CD14-positive monocyte (primary cell): ENCODE data around the gene LKAAEAR1. TPM values are rescaled to one million over a fixed set of nuclear protein-coding genes. Genes with fewer than 3 reads are reported as not detected.
"Not testable (repeated sequence)": the region's sequence is repeated elsewhere in the genome, so short reads cannot be mapped to it uniquely, and the experiment has no call there.

ENCODE experiments used
- DNase-seq, 3 donors: peaks; one replicate each; pipeline ENCODE4 v3.0.0-alpha.2; 2011 to 2022
- H2AFZ ChIP-seq: 2 replicates; pipeline ENCODE4 v1.6.0; 2012; ENCODE audit warnings: mild to moderate bottlenecking, low read depth, low read length, inconsistent platforms; ENCODE audit not compliant: insufficient read depth, poor library complexity, severe bottlenecking
- H3K27ac ChIP-seq, 2 donors: 1 replicate in 1 of 2; 2 replicates in 1 of 2; pipeline ENCODE4 v1.5.1; 2012 to 2013; ENCODE audit warnings: low read length in 2 of 2, control low read depth in 1 of 2, inconsistent platforms in 1 of 2, low read depth in 1 of 2, mild to moderate bottlenecking in 1 of 2
- H3K27me3 ChIP-seq, 2 donors: one replicate each; pipeline versions ENCODE4 v1.6.0 to v1.6.1; 2011 to 2013; ENCODE audit warnings: low read length in 2 of 2; ENCODE audit not compliant: control insufficient read depth in 2 of 2, insufficient read depth in 2 of 2
- H3K36me3 ChIP-seq, 2 donors: replicated peaks in 1 of 2; 1 replicate in 1 of 2; 2 replicates in 1 of 2; pipeline versions ENCODE4 v1.5.1 to v1.6.1; 2012 to 2013; ENCODE audit warnings: low read length in 2 of 2, control low read depth in 1 of 2, inconsistent platforms in 1 of 2, mild to moderate bottlenecking in 1 of 2; ENCODE audit not compliant: insufficient read depth in 2 of 2, control insufficient read depth in 1 of 2
- H3K4me1 ChIP-seq, 2 donors: 1 replicate in 1 of 2; 2 replicates in 1 of 2; pipeline versions ENCODE4 v1.5.1 to v1.6.1; 2012 to 2013; ENCODE audit warnings: low read length in 2 of 2, control low read depth in 1 of 2, inconsistent platforms in 1 of 2, mild to moderate bottlenecking in 1 of 2, moderate library complexity in 1 of 2; ENCODE audit not compliant: insufficient read depth in 2 of 2, control insufficient read depth in 1 of 2
- H3K4me2 ChIP-seq: replicated peaks from 2 replicates; pipeline ENCODE3; 2012; ENCODE audit warnings: low read length, moderate library complexity, mild to moderate bottlenecking; ENCODE audit not compliant: poor library complexity, severe bottlenecking; ENCODE audit errors: extremely low read depth
- H3K4me3 ChIP-seq, 3 experiments: fragments of 200-600 bp in 1 of 3; sonication (generic) in 1 of 3; replicated peaks in 1 of 3; 1 replicate in 2 of 3; 2 replicates in 1 of 3; pipeline ENCODE4 v1.5.1; 2011 to 2013; ENCODE audit warnings: low read length in 3 of 3, mild to moderate bottlenecking in 3 of 3, control low read depth in 2 of 3, low read depth in 2 of 3, inconsistent platforms in 1 of 3, moderate library complexity in 1 of 3
- H3K79me2 ChIP-seq: 2 replicates; pipeline ENCODE4 v1.6.0; 2012; ENCODE audit warnings: mild to moderate bottlenecking, control low read depth, inconsistent platforms, low read length, moderate library complexity; ENCODE audit not compliant: insufficient read depth
- H3K9ac ChIP-seq: 2 replicates; pipeline ENCODE4 v1.6.0; 2017; ENCODE audit warnings: low read length, mild to moderate bottlenecking; ENCODE audit not compliant: insufficient read depth, poor library complexity, severe bottlenecking
- H3K9me3 ChIP-seq, 2 donors: replicated peaks in 1 of 2; 1 replicate in 1 of 2; 2 replicates in 1 of 2; pipeline versions ENCODE4 v1.5.1 to v1.6.1; 2012 to 2013; ENCODE audit warnings: low read length in 2 of 2, control low read depth in 1 of 2; ENCODE audit not compliant: control insufficient read depth in 1 of 2, insufficient read depth in 1 of 2
- H4K20me1 ChIP-seq: 2 replicates; pipeline ENCODE4 v1.6.0; 2012; ENCODE audit warnings: mild to moderate bottlenecking, low read length, control low read depth, moderate library complexity; ENCODE audit not compliant: insufficient read depth
- H3K27ac Mint-ChIP-seq, 7 donors: one replicate each; pipeline ENCODE4 v1.8.0; 2020; ENCODE audit warnings: mild to moderate bottlenecking in 7 of 7, mixed read lengths in 7 of 7, moderate library complexity in 6 of 7, inconsistent platforms in 2 of 7
- H3K27me3 Mint-ChIP-seq, 3 donors: one replicate each; pipeline ENCODE4 v1.8.0; 2021 to 2022; ENCODE audit warnings: low read depth in 3 of 3, mild to moderate bottlenecking in 3 of 3, mixed read lengths in 3 of 3, moderate library complexity in 3 of 3, inconsistent platforms in 1 of 3
- H3K36me3 Mint-ChIP-seq, 2 donors: one replicate each; pipeline ENCODE4 v1.8.0; 2020; ENCODE audit warnings: mixed read lengths in 2 of 2, inconsistent platforms in 1 of 2, mild to moderate bottlenecking in 1 of 2
- H3K4me1 Mint-ChIP-seq: one replicate; pipeline ENCODE4 v1.8.0; 2020; ENCODE audit warnings: mild to moderate bottlenecking, mixed read lengths
- H3K4me3 Mint-ChIP-seq, 2 donors: one replicate each; pipeline ENCODE4 v1.8.0; 2020; ENCODE audit warnings: mild to moderate bottlenecking in 2 of 2, mixed read lengths in 2 of 2, moderate library complexity in 1 of 2
- H3K9me3 Mint-ChIP-seq, 7 donors: one replicate each; pipeline ENCODE4 v1.8.0; 2020 to 2022; ENCODE audit warnings: mixed read lengths in 7 of 7, mild to moderate bottlenecking in 6 of 7, moderate library complexity in 6 of 7, inconsistent platforms in 2 of 7
- whole genome bisulfite sequencing: methylation state at CpG from one replicate; pipeline ENCODE4 v1.1.5; 2013; ENCODE audit warnings: missing lambda C conversion rate; ENCODE audit not compliant: insufficient coverage; 5-methylcytosine and 5-hydroxymethylcytosine counted together
- intact Hi-C, 2 donors: fragments of 100-400 bp; cut with micrococcal nuclease; formaldehyde crosslinking; loops; one replicate each; pipeline versions ENCODE4 v1.15.0 to v1.15.1; 2023
- polyA plus RNA-seq, 3 donors: library from polyadenylated mRNA; depleted of rRNA in 1 of 3; unstranded in 2 of 3; stranded (reverse) in 1 of 3; fragments of 300-500 nt in 2 of 3; fragments of >200 nt in 1 of 3; fragmentation: Illumina TruSeq in 2 of 3; gene quantifications; 1 replicate in 2 of 3; 2 replicates in 1 of 3; pipeline ENCODE4 v1.2.3, GENCODE V29; 2012 to 2021
- TF ChIP-seq, protein P1 (sequence below): fragments of 200-600 bp; IDR thresholded peaks from one replicate; pipeline ENCODE4 v1.8.0; 2022; ENCODE audit warnings: antibody characterized with exemption, mild to moderate bottlenecking

LKAAEAR1 gene
- polyA plus RNA-seq, 3 donors: 0.61 to 0.86 (median 0.64) TPM

DNA sequence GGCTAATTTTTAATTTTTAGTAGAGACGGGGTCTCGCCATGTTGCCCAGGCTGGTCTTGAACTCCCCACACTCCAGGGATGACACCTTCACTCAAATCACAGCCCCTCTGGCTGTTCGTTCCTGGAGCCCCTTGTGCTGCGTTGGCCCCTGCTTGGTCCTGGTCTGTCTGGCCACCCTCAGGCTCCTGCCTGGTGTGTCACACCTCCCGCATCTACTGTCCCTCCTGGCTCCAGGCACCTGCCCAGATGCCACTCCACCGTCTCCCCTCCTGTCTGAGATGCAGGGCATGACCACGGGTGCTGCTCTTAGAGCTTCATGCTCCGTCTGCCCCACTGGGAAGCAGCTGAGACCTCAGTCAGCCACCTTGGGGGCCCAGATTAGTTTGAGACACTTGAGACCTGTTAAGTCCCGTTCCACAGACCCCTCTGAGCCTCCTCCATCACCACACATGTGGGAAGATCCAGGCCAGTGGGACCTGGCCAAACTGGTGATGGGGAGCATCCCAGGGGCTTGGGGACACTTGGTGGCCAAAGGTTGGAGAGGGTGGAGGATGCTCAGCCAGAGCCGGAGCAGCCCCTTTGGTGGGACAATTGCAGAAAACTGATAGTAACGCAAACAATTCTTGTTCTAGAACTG, 45.1 kb upstream of the LKAAEAR1 start:
- DNase-seq: no peak
- peaks cover 0 to 3% (median 0%) of the 10 kb centered on the region in 7 donors for H3K9me3 Mint-ChIP-seq
- no peaks in the 10 kb centered on the region for H3K9me3 ChIP-seq
- no peak overlapping the region for H3K27ac Mint-ChIP-seq
- intact Hi-C loops: no loop called here
- no peak overlapping the region for H3K4me2 ChIP-seq
- 96% methylated on average over 10 of the region's 11 CpGs for WGBS
- H3K9ac ChIP-seq: no peak overlapping the region
- no peak overlapping the region for H3K4me3 ChIP-seq
- peaks cover 9 to 17% (median 14%) of the 10 kb centered on the region in 3 donors for H3K27me3 Mint-ChIP-seq
- H3K27me3 ChIP-seq: no peaks in the 10 kb centered on the region
- no peaks in the 10 kb centered on the region for H3K4me1 ChIP-seq
- H2AFZ ChIP-seq: no peak overlapping the region
- TF ChIP-seq, protein P1, sequence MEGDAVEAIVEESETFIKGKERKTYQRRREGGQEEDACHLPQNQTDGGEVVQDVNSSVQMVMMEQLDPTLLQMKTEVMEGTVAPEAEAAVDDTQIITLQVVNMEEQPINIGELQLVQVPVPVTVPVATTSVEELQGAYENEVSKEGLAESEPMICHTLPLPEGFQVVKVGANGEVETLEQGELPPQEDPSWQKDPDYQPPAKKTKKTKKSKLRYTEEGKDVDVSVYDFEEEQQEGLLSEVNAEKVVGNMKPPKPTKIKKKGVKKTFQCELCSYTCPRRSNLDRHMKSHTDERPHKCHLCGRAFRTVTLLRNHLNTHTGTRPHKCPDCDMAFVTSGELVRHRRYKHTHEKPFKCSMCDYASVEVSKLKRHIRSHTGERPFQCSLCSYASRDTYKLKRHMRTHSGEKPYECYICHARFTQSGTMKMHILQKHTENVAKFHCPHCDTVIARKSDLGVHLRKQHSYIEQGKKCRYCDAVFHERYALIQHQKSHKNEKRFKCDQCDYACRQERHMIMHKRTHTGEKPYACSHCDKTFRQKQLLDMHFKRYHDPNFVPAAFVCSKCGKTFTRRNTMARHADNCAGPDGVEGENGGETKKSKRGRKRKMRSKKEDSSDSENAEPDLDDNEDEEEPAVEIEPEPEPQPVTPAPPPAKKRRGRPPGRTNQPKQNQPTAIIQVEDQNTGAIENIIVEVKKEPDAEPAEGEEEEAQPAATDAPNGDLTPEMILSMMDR: no peak
- no peaks in the 10 kb centered on the region for H3K4me1 Mint-ChIP-seq
- no peaks in the 10 kb centered on the region for H3K79me2 ChIP-seq
- no peaks in the 10 kb centered on the region for H3K36me3 Mint-ChIP-seq
- no peak overlapping the region for H3K4me3 Mint-ChIP-seq
- H3K27ac ChIP-seq: no peak overlapping the region
- H3K36me3 ChIP-seq: no peaks in the 10 kb centered on the region
- H4K20me1 ChIP-seq: no peaks in the 10 kb centered on the region

DNA sequence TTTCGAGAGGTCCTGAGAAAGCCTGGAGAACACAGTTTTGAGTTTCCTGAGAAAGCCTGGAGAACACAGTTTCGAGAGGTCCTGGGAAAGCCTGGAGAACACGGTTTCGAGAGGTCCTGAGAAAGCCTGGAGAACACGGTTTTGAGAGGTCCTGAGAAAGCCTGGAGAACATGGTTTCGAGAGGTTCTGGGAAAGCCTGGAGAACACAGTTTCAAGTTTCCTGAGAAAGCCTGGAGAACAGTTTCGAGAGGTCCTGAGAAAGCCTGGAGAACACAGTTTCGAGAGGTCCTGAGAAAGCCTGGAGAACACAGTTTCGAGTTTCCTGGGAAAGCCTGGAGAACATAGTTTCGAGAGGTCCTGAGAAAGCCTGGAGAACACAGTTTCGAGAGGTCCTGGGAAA, 39.3 kb upstream of the LKAAEAR1 start:
- intact Hi-C loops: loop anchor here in 1 of 2 donors (5.0 kb wide), 1 partner anchor 41 kb away; the partner anchor contains the start of genes LKAAEAR1 and OPRL1
- H3K27ac Mint-ChIP-seq, DNase-seq, H3K9me3 ChIP-seq, H3K4me3 ChIP-seq, H3K27me3 ChIP-seq, H2AFZ ChIP-seq, H3K27ac ChIP-seq, H3K36me3 ChIP-seq, H3K4me3 Mint-ChIP-seq, H3K79me2 ChIP-seq, H3K36me3 Mint-ChIP-seq, H3K4me1 ChIP-seq, H4K20me1 ChIP-seq, H3K4me2 ChIP-seq, H3K4me1 Mint-ChIP-seq, H3K9me3 Mint-ChIP-seq, H3K9ac ChIP-seq: not testable (repeated sequence)
- 94% methylated on average over 11 of the region's 11 CpGs for WGBS
- H3K27me3 Mint-ChIP-seq: peaks cover 14 to 34% (median 23%) of the 10 kb centered on the region in 3 donors

DNA sequence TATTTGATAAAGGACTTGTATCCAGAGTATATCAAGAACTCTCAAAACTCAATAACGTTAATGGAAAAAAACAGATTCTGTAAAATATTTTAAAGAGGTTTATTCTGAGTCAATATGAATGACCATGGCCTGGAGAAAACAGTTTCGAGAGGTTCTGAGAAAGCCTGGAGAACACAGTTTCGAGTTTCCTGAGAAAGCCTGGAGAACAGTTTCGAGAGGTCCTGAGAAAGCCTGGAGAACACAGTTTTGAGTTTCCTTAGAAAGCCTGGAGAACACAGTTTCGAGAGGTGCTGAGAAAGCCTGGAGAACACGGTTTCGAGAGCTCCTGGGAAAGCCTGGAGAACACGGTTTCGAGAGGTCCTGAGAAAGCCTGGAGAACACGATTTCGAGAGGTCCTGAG, 38.7 kb upstream of the LKAAEAR1 start:
- not testable (repeated sequence) for H3K4me1 Mint-ChIP-seq, DNase-seq, H3K27ac Mint-ChIP-seq, H2AFZ ChIP-seq, H3K79me2 ChIP-seq, H3K4me2 ChIP-seq, H3K36me3 ChIP-seq, H3K9me3 ChIP-seq, H3K27ac ChIP-seq, H3K27me3 ChIP-seq, H4K20me1 ChIP-seq, H3K36me3 Mint-ChIP-seq, H3K9ac ChIP-seq, H3K4me3 ChIP-seq, H3K4me1 ChIP-seq, H3K9me3 Mint-ChIP-seq
- Mint-ChIP-seq H3K27me3 (peaks cover 14 to 30% (median 23%) of the 10 kb centered on the region in 3 donors), H3K4me3 (peak overlapping the region in 1 of 2 donors; percentile 26)
- intact Hi-C loops: loop anchor here in 1 of 2 donors (5.0 kb wide), 1 partner anchor 41 kb away; the partner anchor contains the start of genes LKAAEAR1 and OPRL1
- 95% methylated on average over 10 of the region's 11 CpGs for WGBS
